Epithelial cell of esophagus (primary cell): ENCODE measurements around the gene CAVIN2.
"Not testable (repeated sequence)": the region's sequence is repeated elsewhere in the genome, so short reads cannot be mapped to it uniquely, and the experiment has no call there.

Experiments used
- DNase-seq: peaks from one replicate; pipeline ENCODE4 v3.0.0; 2010; ENCODE audit warnings: low read depth
- H3K4me3 ChIP-seq: 2 replicates; pipeline ENCODE4 v1.5.1; 2011; ENCODE audit warnings: mild to moderate bottlenecking, low read length, control low read depth
- TF ChIP-seq, protein P1 (sequence below): IDR thresholded peaks from 2 replicates; pipeline ENCODE4 v1.5.1; 2011; ENCODE audit warnings: low read depth, mild to moderate bottlenecking, low read length, control low read depth, inconsistent platforms; ENCODE audit not compliant: insufficient read depth; ENCODE audit errors: missing control alignments

The CAVIN2 gene

GRCh38 chr2:191791953-191792560 lies 54.8 kb downstream of the CAVIN2 start:
- DNase-seq, result no peak
- TF ChIP-seq, protein P1, sequence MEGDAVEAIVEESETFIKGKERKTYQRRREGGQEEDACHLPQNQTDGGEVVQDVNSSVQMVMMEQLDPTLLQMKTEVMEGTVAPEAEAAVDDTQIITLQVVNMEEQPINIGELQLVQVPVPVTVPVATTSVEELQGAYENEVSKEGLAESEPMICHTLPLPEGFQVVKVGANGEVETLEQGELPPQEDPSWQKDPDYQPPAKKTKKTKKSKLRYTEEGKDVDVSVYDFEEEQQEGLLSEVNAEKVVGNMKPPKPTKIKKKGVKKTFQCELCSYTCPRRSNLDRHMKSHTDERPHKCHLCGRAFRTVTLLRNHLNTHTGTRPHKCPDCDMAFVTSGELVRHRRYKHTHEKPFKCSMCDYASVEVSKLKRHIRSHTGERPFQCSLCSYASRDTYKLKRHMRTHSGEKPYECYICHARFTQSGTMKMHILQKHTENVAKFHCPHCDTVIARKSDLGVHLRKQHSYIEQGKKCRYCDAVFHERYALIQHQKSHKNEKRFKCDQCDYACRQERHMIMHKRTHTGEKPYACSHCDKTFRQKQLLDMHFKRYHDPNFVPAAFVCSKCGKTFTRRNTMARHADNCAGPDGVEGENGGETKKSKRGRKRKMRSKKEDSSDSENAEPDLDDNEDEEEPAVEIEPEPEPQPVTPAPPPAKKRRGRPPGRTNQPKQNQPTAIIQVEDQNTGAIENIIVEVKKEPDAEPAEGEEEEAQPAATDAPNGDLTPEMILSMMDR, result no peak
- no peak overlapping the region for H3K4me3 ChIP-seq

DNA sequence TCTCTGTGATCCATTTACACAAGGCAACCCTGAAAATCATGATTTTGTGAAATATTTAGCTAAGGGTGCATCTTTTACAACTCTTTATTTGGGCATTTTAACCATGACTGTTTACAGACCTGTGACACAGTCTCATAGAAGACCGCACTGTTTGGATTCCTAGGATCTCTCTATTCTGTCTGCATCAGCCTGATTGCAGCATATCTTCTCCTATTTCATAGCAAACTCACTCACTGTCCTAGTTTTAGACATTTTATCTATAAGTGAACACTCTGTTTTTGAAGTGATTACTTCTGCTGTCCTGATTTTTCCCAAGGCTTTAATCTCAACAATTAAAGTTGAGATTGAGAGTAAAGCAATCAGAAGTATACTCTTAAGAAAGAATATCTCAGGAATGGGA lies 56.2 kb downstream of the CAVIN2 start:
- no peak overlapping the region for H3K4me3 ChIP-seq
- no peak for DNase-seq
- TF ChIP-seq, protein P1, result no peak

- no peak overlapping the region for H3K4me3 ChIP-seq
- TF ChIP-seq, protein P1, result no peak
- peak; percentile 43 for DNase-seq
Observed at GRCh38 chr2:191789796-191790195, 57.1 kb downstream of the CAVIN2 start.

GRCh38 chr2:191786694-191787093 lies 60.2 kb downstream of the CAVIN2 start:
- no peak for DNase-seq
- TF ChIP-seq, protein P1, result no peak
- no peak overlapping the region for H3K4me3 ChIP-seq

DNA sequence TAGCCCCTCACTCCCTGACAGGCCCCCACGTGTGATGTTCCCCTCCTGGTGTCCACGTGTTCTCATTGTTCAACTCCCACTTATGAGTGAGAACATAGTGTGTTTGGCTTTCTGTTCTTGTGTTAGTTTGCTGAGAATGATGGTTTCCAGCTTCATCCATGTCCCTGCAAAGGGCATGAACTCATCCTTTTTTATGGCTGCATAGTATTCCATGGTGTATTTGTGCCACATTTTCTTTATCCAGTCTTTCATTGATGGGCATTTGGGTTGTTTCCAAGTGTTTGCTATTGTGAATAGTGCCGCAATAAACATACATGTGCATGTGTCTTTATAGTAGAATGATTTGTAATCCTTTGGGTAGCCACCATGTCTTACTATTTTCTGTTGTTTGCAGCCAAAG lies 61.2 kb downstream of the CAVIN2 start:
- H3K4me3 ChIP-seq, DNase-seq: not testable (repeated sequence)
